CD4-positive, CD25-positive, alpha-beta regulatory T cell (primary cell): ENCODE data around the gene TCFL5. TPM values are rescaled to one million over a fixed set of nuclear protein-coding genes. Genes with fewer than 3 reads are reported as not detected.

Experiments
- ATAC-seq, 2 donors: fragments of 150-1000 bp; cut with Tn5 transposase; one replicate each; pipeline ENCODE4 v1.10.0; 2021; ENCODE audit warnings: low read depth in 2 of 2, moderate number of reproducible peaks in 2 of 2, moderate library complexity in 1 of 2
- DNase-seq, 3 donors: peaks; one replicate each; pipeline versions ENCODE4 v3.0.0 to v3.0.0-alpha.2; 2012 to 2022; ENCODE audit warnings: mixed read lengths in 1 of 3
- H3K27ac ChIP-seq: one replicate; pipeline ENCODE4 v1.7.0; 2013; ENCODE audit warnings: mild to moderate bottlenecking, low read length; ENCODE audit not compliant: insufficient read depth, poor library complexity, severe bottlenecking
- H3K27me3 ChIP-seq: one replicate; pipeline ENCODE4 v1.7.0; 2013; ENCODE audit warnings: low read length; ENCODE audit not compliant: control insufficient read depth, insufficient read depth
- H3K36me3 ChIP-seq: one replicate; pipeline ENCODE4 v1.7.0; 2013; ENCODE audit warnings: mild to moderate bottlenecking, low read length, moderate library complexity; ENCODE audit not compliant: control insufficient read depth, insufficient read depth
- H3K4me1 ChIP-seq: 2 replicates; pipeline ENCODE4 v1.7.0; 2013; ENCODE audit warnings: mild to moderate bottlenecking, low read length; ENCODE audit not compliant: insufficient read depth, control insufficient read depth, poor library complexity, severe bottlenecking
- H3K4me3 ChIP-seq: one replicate; pipeline ENCODE4 v1.7.0; 2013; ENCODE audit warnings: low read depth, mild to moderate bottlenecking, low read length, moderate library complexity
- H3K9me3 ChIP-seq, 2 experiments: 1 replicate in 1 of 2; 2 replicates in 1 of 2; pipeline ENCODE4 v1.7.0; 2013; ENCODE audit warnings: low read length in 2 of 2, mild to moderate bottlenecking in 1 of 2, moderate library complexity in 1 of 2; ENCODE audit not compliant: control insufficient read depth in 2 of 2
- H3K27ac Mint-ChIP-seq, 3 donors: one replicate each; pipeline ENCODE4 v1.8.0; 2020 to 2022; ENCODE audit warnings: mild to moderate bottlenecking in 3 of 3, mixed read lengths in 3 of 3, moderate library complexity in 2 of 3
- H3K27me3 Mint-ChIP-seq: one replicate; pipeline ENCODE4 v1.8.0; 2022; ENCODE audit warnings: mild to moderate bottlenecking, mixed read lengths
- H3K36me3 Mint-ChIP-seq: one replicate; pipeline ENCODE4 v1.8.0; 2020; ENCODE audit warnings: mixed read lengths
- H3K4me1 Mint-ChIP-seq, 4 donors: one replicate each; pipeline ENCODE4 v1.8.0; 2020 to 2022; ENCODE audit warnings: mixed read lengths in 4 of 4, mild to moderate bottlenecking in 1 of 4
- H3K4me3 Mint-ChIP-seq, 4 donors: one replicate each; pipeline ENCODE4 v1.8.0; 2020 to 2022; ENCODE audit warnings: mild to moderate bottlenecking in 4 of 4, mixed read lengths in 4 of 4, moderate library complexity in 3 of 4
- H3K9me3 Mint-ChIP-seq, 7 donors: one replicate each; pipeline ENCODE4 v1.8.0; 2020 to 2022; ENCODE audit warnings: mixed read lengths in 7 of 7, mild to moderate bottlenecking in 3 of 7, moderate library complexity in 2 of 7
- polyA plus RNA-seq, 4 donors: library from polyadenylated mRNA; unstranded; fragments of 300-500 nt; fragmentation: Illumina TruSeq; gene quantifications; one replicate each; pipeline ENCODE4 v1.2.3, GENCODE V29; 2021
- total RNA-seq: library from RNA; stranded (reverse); gene quantifications from one replicate; pipeline ENCODE4 v1.2.3, GENCODE V29; 2022

TCFL5 gene
- total and polyA plus RNA-seq, 5 donors from 2014 or later, result 0.53 to 3.8 (median 1.2) TPM

GRCh38 chr20:62898970-62899632, 37.5 kb upstream of the TCFL5 start:
- H3K36me3 ChIP-seq, result peaks cover 46% of the 10 kb centered on the region
- H3K36me3 Mint-ChIP-seq, result peaks cover 16% of the 10 kb centered on the region

GRCh38 chr20:62898093-62898964, 36.7 kb upstream of the TCFL5 start:
- Mint-ChIP-seq H3K4me3 (peak overlapping the region in 2 of 4 donors; percentile 1 to 3), H3K27ac (peak overlapping the region in 1 of 3 donors; percentile 88), H3K36me3 (peaks cover 22% of the 10 kb centered on the region), H3K4me1 (peaks cover 9 to 38% (median 28%) of the 10 kb centered on the region in 4 donors), H3K9me3 (peaks cover 0 to 1% (median 0%) of the 10 kb centered on the region in 7 donors), H3K27me3 (no peaks in the 10 kb centered on the region)
- no peaks in the 10 kb centered on the region for H3K9me3 ChIP-seq
- no peak for ATAC-seq
- no peak overlapping the region for H3K27ac ChIP-seq
- H3K4me1 ChIP-seq, result peaks cover 24% of the 10 kb centered on the region
- H3K4me3 ChIP-seq, result no peak overlapping the region
- H3K36me3 ChIP-seq, result peaks cover 46% of the 10 kb centered on the region
- no peaks in the 10 kb centered on the region for H3K27me3 ChIP-seq
- no peak for DNase-seq

More at GRCh38 chr20:62898970-62899632, 37.5 kb upstream of the TCFL5 start:
- Mint-ChIP-seq H3K4me1 (peaks cover 9 to 38% (median 28%) of the 10 kb centered on the region in 4 donors), H3K9me3 (peaks cover 0 to 1% (median 0%) of the 10 kb centered on the region in 7 donors), H3K27me3 (no peaks in the 10 kb centered on the region), H3K4me3 (peak overlapping the region in 3 of 4 donors; percentile 3 to 67 (median 18)), H3K27ac (peak overlapping the region in 2 of 3 donors; percentile 38 to 88)
- no peaks in the 10 kb centered on the region for H3K9me3 ChIP-seq
- no peaks in the 10 kb centered on the region for H3K27me3 ChIP-seq
- peaks cover 24% of the 10 kb centered on the region for H3K4me1 ChIP-seq
- DNase-seq (peak in 1 of 3 donors; percentile 42), ATAC-seq (no peak)
- H3K27ac ChIP-seq, result no peak overlapping the region
- no peak overlapping the region for H3K4me3 ChIP-seq

DNA sequence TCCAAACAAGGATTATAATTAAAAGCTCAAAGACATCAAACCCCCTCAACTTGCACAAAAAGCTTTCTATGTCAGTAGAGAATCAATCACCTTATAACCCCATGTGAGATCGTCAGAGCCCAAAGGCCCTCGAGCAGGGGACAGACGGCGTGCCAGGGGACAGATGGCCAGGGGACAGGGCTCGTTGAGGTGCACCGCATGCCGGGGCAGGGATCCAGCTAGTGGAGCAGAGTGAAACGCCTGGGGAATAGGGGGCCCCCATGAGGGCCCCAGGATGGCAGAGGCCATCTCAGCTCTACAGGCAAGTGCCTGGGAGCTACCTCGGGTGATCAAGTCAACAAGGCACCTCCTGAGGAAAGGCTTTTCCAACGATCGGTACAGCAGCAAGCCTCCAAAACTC, 36.0 kb upstream of the TCFL5 start:
- peaks cover 46% of the 10 kb centered on the region for H3K36me3 ChIP-seq
- peaks cover 24% of the 10 kb centered on the region for H3K4me1 ChIP-seq
- H3K27ac Mint-ChIP-seq, result no peak overlapping the region
- DNase-seq, result no peak
- H3K27me3 Mint-ChIP-seq, result no peaks in the 10 kb centered on the region
- H3K9me3 ChIP-seq, result no peaks in the 10 kb centered on the region
- no peak overlapping the region for H3K27ac ChIP-seq
- H3K4me3 Mint-ChIP-seq, result peak overlapping the region in 1 of 4 donors; percentile 28
- H3K9me3 Mint-ChIP-seq, result peaks cover 0 to 1% (median 0%) of the 10 kb centered on the region in 7 donors
- H3K4me1 Mint-ChIP-seq, result peaks cover 9 to 38% (median 30%) of the 10 kb centered on the region in 4 donors
- H3K27me3 ChIP-seq, result no peaks in the 10 kb centered on the region
- H3K36me3 Mint-ChIP-seq, result peaks cover 24% of the 10 kb centered on the region
- no peak overlapping the region for H3K4me3 ChIP-seq
- no peak for ATAC-seq

- peaks cover 24% of the 10 kb centered on the region for H3K4me1 ChIP-seq
- Mint-ChIP-seq H3K4me1 (peaks cover 9 to 41% (median 33%) of the 10 kb centered on the region in 4 donors), H3K27me3 (no peaks in the 10 kb centered on the region), H3K9me3 (peaks cover 0 to 1% (median 0%) of the 10 kb centered on the region in 7 donors), H3K36me3 (peaks cover 33% of the 10 kb centered on the region), H3K27ac (no peak overlapping the region), H3K4me3 (no peak overlapping the region)
- no peak for DNase-seq
- no peak overlapping the region for H3K4me3 ChIP-seq
- ATAC-seq, result no peak
- no peak overlapping the region for H3K27ac ChIP-seq
- peaks cover 53% of the 10 kb centered on the region for H3K36me3 ChIP-seq
- H3K27me3 ChIP-seq, result no peaks in the 10 kb centered on the region
- H3K9me3 ChIP-seq, result no peaks in the 10 kb centered on the region
Observed at GRCh38 chr20:62896526-62896925, 34.9 kb upstream of the TCFL5 start.

- Histone ChIP-seq H3K27me3 (no peaks in the 10 kb centered on the region), H3K4me3 (no peak overlapping the region), H3K4me1 (peaks cover 22% of the 10 kb centered on the region), H3K27ac (no peak overlapping the region), H3K36me3 (peaks cover 58% of the 10 kb centered on the region), H3K9me3 (no peaks in the 10 kb centered on the region)
- Mint-ChIP-seq H3K4me1 (peaks cover 9 to 48% (median 33%) of the 10 kb centered on the region in 4 donors), H3K27me3 (no peaks in the 10 kb centered on the region), H3K36me3 (peaks cover 43% of the 10 kb centered on the region), H3K4me3 (no peak overlapping the region), H3K27ac (peak overlapping the region; percentile 37 to 96 (median 77)), H3K9me3 (peaks cover 0 to 1% (median 0%) of the 10 kb centered on the region in 7 donors)
- DNase-seq (no peak), ATAC-seq (no peak)
Observed at GRCh38 chr20:62895539-62895938, 33.9 kb upstream of the TCFL5 start.

- H3K9me3 Mint-ChIP-seq, result peaks cover 0 to 1% (median 0%) of the 10 kb centered on the region in 7 donors
- Histone ChIP-seq H3K27ac (no peak overlapping the region), H3K4me1 (peaks cover 9% of the 10 kb centered on the region), H3K4me3 (no peak overlapping the region), H3K27me3 (no peaks in the 10 kb centered on the region), H3K9me3 (no peaks in the 10 kb centered on the region), H3K36me3 (peaks cover 71% of the 10 kb centered on the region)
- no peak overlapping the region for H3K27ac Mint-ChIP-seq
- no peak overlapping the region for H3K4me3 Mint-ChIP-seq
- peaks cover 45% of the 10 kb centered on the region for H3K36me3 Mint-ChIP-seq
- no peaks in the 10 kb centered on the region for H3K27me3 Mint-ChIP-seq
- DNase-seq (no peak), ATAC-seq (no peak)
- H3K4me1 Mint-ChIP-seq, result peaks cover 3 to 36% (median 22%) of the 10 kb centered on the region in 4 donors
Observed at GRCh38 chr20:62894261-62894660, 32.6 kb upstream of the TCFL5 start.

DNA sequence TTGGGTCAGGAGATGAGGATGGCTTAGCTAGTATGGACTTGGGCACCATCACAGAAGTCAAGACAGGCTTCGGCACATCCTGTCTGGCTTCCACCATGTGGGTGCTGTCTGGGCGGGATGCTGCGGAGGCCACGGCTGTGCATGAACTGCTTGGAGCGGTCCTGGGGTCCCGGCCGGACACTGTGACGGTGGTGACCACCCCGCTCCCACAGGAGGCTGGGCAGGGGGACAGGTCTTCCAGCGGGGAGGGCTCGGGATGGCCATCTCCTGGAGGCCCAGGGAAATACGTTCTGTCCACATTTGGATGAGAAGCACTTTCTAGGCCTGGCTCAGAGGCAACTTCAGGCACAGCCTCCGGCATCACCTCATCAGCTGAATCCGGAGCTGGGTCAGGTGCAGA, 32.1 kb upstream of the TCFL5 start:
- H3K27ac Mint-ChIP-seq, result no peak overlapping the region
- DNase-seq (no peak), ATAC-seq (no peak)
- no peaks in the 10 kb centered on the region for H3K9me3 ChIP-seq
- H3K4me3 ChIP-seq, result no peak overlapping the region
- H3K9me3 Mint-ChIP-seq, result peaks cover 0 to 1% (median 0%) of the 10 kb centered on the region in 7 donors
- H3K4me1 Mint-ChIP-seq, result peaks cover 0 to 30% (median 16%) of the 10 kb centered on the region in 4 donors
- H3K27ac ChIP-seq, result no peak overlapping the region
- no peak overlapping the region for H3K4me3 Mint-ChIP-seq
- peaks cover 46% of the 10 kb centered on the region for H3K36me3 Mint-ChIP-seq
- H3K4me1 ChIP-seq, result peaks cover 4% of the 10 kb centered on the region
- H3K27me3 ChIP-seq, result no peaks in the 10 kb centered on the region
- peaks cover 76% of the 10 kb centered on the region for H3K36me3 ChIP-seq
- no peaks in the 10 kb centered on the region for H3K27me3 Mint-ChIP-seq
